Adrenal gland (tissue), 12 donors: ENCODE data around the gene CRX. TPM values are rescaled to one million over a fixed set of nuclear protein-coding genes. Genes with fewer than 3 reads are reported as not detected.

ENCODE experiments used
- DNase-seq, 7 donors: peaks; one replicate each; pipeline ENCODE4 v3.0.0-alpha.2; 2019 to 2020
- H3K27ac ChIP-seq, 5 donors: fragments of 200-600 bp; sonication (generic) in 4 of 5; 1 replicate in 3 of 5; 2 replicates in 2 of 5; pipeline versions ENCODE4 v1.5.1 to v1.8.0; 2016 to 2020; ENCODE audit warnings: mild to moderate bottlenecking in 1 of 5
- H3K27me3 ChIP-seq: fragments of 200-600 bp; 2 replicates; pipeline ENCODE4 v1.8.0; 2021
- H3K36me3 ChIP-seq, 2 donors: fragments of 200-600 bp; replicated peaks in 1 of 2; 1 replicate in 1 of 2; 2 replicates in 1 of 2; pipeline versions ENCODE4 v1.5.1 to v1.8.0; 2018 to 2022
- H3K4me1 ChIP-seq, 2 donors: fragments of 200-600 bp; replicated peaks in 1 of 2; 1 replicate in 1 of 2; 2 replicates in 1 of 2; pipeline versions ENCODE4 v1.5.1 to v1.8.0; 2018 to 2021
- H3K4me3 ChIP-seq, 4 donors: fragments of 200-600 bp; sonication (generic) in 3 of 4; one replicate each; pipeline ENCODE4 v1.5.1; 2016 to 2018
- H3K9me3 ChIP-seq, 3 donors: fragments of 200-600 bp; sonication (generic) in 1 of 3; replicated peaks in 1 of 3; 1 replicate in 2 of 3; 2 replicates in 1 of 3; pipeline versions ENCODE4 v1.5.1 to v1.8.0; 2016 to 2021
- CTCF ChIP-seq, 6 experiments: fragments of 450-650 bp in 4 of 6; fragments of 200-600 bp in 2 of 6; sonication (generic) in 1 of 6; IDR thresholded peaks; 1 replicate in 5 of 6; 2 replicates in 1 of 6; pipeline versions ENCODE4 v1.5.1 to v1.8.0; 2016 to 2021; ENCODE audit warnings: antibody characterized with exemption in 6 of 6, mild to moderate bottlenecking in 2 of 6, moderate library complexity in 1 of 6
- POLR2A ChIP-seq, 2 donors: fragments of 450-650 bp; IDR thresholded peaks; one replicate each; pipeline ENCODE4 v1.6.1; 2017; ENCODE audit warnings: antibody characterized with exemption in 2 of 2, mild to moderate bottlenecking in 2 of 2, moderate library complexity in 1 of 2
- WGBS, 4 donors: extraction: QIAGEN DNeasy Blood & Tissue Kit in 2 of 4; methylation state at CpG; one replicate each; pipeline versions ENCODE4 v1.1.5 to v1.1.7; 2013 to 2017; 5-methylcytosine and 5-hydroxymethylcytosine counted together
- intact Hi-C, 2 donors: fragments of 100-400 bp; cut with DNase I; formaldehyde crosslinking; loops; one replicate each; pipeline versions ENCODE4 v1.14.1 to v1.15.0; 2022 to 2023
- polyA plus RNA-seq, 3 donors: library from polyadenylated mRNA; stranded (reverse); fragments of 200-250 nt in 2 of 3; fragments of 350-450 nt in 1 of 3; fragmentation: Illumina TruSeq in 1 of 3; extraction: RNeasy Lipid Tissue Mini Kit (QIAGEN cat#74804) in 1 of 3; gene quantifications; one replicate each; pipeline ENCODE4 v1.2.3, GENCODE V29; 2013 to 2014
- total RNA-seq, 9 donors: library from RNA; depleted of rRNA in 4 of 9; stranded (reverse); fragments of >200 nt in 4 of 9; fragments of 120-200 nt in 1 of 9; fragmentation: NEBNext Ultra II Directional in 1 of 9; extraction: Animal tissue kit (Norgen Biotek cat#: 25700) in 1 of 9; gene quantifications; one replicate each; pipeline versions ENCODE4 v1.1.0 to v1.2.4, GENCODE V29; 2013 to 2023
- donor health status: healthy with polysubstance abuse.
- donor health status: Bipolar disorder and iron deficiency.
- donor health status: DM: yes; HTN: yes; CAD: no.
- donor health status: DM: no; HTN: no; CAD: no.
- donor health status: DM: no; HTN: no; CAD: no.
- donor health status: DM: yes; HTN: yes; CAD: no.

CRX gene
- total and polyA plus RNA-seq, 12 donors = 0.32 TPM; not detected in 11

- no peaks in the 10 kb centered on the region for H3K4me1 ChIP-seq
- no peaks in the 10 kb centered on the region for H3K36me3 ChIP-seq
- TF ChIP-seq CTCF (IDR thresholded peaks at IDR 0.05) (no peak), POLR2A (IDR thresholded peaks at IDR 0.05) (no peak)
- H3K4me3 ChIP-seq = no peak overlapping the region
- no peak for DNase-seq
- H3K9me3 ChIP-seq = no peaks in the 10 kb centered on the region
- intact Hi-C loops = no loop called here
- no peak overlapping the region for H3K27ac ChIP-seq
- no peaks in the 10 kb centered on the region for H3K27me3 ChIP-seq
- WGBS, 4 donors = 62 to 81% (median 76%) methylated on average over 2 of the region's 2 CpGs
Observed at GRCh38 chr19:47820410-47820809, 1.3 kb upstream of the CRX start.

- intact Hi-C loops = no loop called here
- no peak for DNase-seq
- Histone ChIP-seq H3K9me3 (no peaks in the 10 kb centered on the region), H3K4me1 (no peaks in the 10 kb centered on the region), H3K4me3 (no peak overlapping the region), H3K36me3 (no peaks in the 10 kb centered on the region), H3K27me3 (no peaks in the 10 kb centered on the region), H3K27ac (no peak overlapping the region)
- WGBS, 4 donors = 78 to 92% (median 86%) methylated on average over 5 to 6 of the region's 6 CpGs
- TF ChIP-seq POLR2A (IDR thresholded peaks at IDR 0.05) (no peak), CTCF (IDR thresholded peaks at IDR 0.05) (no peak)
Observed at GRCh38 chr19:47824396-47824795, 2.7 kb downstream of the CRX start.

- WGBS, 4 donors = 80 to 97% (median 89%) methylated on average over 6 of the region's 6 CpGs
- no peaks in the 10 kb centered on the region for H3K4me1 ChIP-seq
- H3K9me3 ChIP-seq = no peaks in the 10 kb centered on the region
- H3K27me3 ChIP-seq = no peaks in the 10 kb centered on the region
- DNase-seq = no peak
- H3K27ac ChIP-seq = no peak overlapping the region
- H3K4me3 ChIP-seq = no peak overlapping the region
- no peaks in the 10 kb centered on the region for H3K36me3 ChIP-seq
- TF ChIP-seq CTCF (IDR thresholded peaks at IDR 0.05) (no peak), POLR2A (IDR thresholded peaks at IDR 0.05) (no peak)
- intact Hi-C loops = no loop called here
Observed at GRCh38 chr19:47826800-47827199, 5.1 kb downstream of the CRX start.

- H3K4me3 ChIP-seq = no peak overlapping the region
- no peak for TF ChIP-seq CTCF (IDR thresholded peaks at IDR 0.05)
- H3K27me3 ChIP-seq = no peaks in the 10 kb centered on the region
- no peaks in the 10 kb centered on the region for H3K9me3 ChIP-seq
- DNase-seq = no peak
- no peak overlapping the region for H3K27ac ChIP-seq
- no peaks in the 10 kb centered on the region for H3K4me1 ChIP-seq
- 76 to 87% (median 81%) methylated on average over 4 of the region's 4 CpGs for WGBS, 4 donors
- intact Hi-C loops = no loop called here
- no peaks in the 10 kb centered on the region for H3K36me3 ChIP-seq
Observed at GRCh38 chr19:47832723-47833122, 11.0 kb downstream of the CRX start.
